Erythroblast (primary cell): Measurements from ENCODE around the gene PAX2.

Experiments used
- GATA1 ChIP-seq: IDR thresholded peaks from 2 replicates; pipeline ENCODE4 v1.6.1; 2011; ENCODE audit warnings: low read depth, mild to moderate bottlenecking, control low read depth, low read length, moderate library complexity
- POLR2A ChIP-seq: IDR thresholded peaks from 2 replicates; pipeline ENCODE4 v1.6.1; 2011; ENCODE audit warnings: mild to moderate bottlenecking, low read length

- no peak for TF ChIP-seq POLR2A
- no peak for TF ChIP-seq GATA1
These were observed 118.9 kb downstream of the PAX2 start for GRCh38 chr10:100864036-100864885.
